CD4-positive, alpha-beta T cell (primary cell): ENCODE measurements around the gene CCDC110. TPM values are rescaled to one million over a fixed set of nuclear protein-coding genes. Genes with fewer than 3 reads are reported as not detected.

ENCODE experiments used
- ATAC-seq: fragments of 200-7000 bp; cut with Tn5 transposase; one replicate; pipeline ENCODE4 v1.10.0; 2022; ENCODE audit warnings: mild to moderate bottlenecking; ENCODE audit not compliant: poor library complexity
- CTCF ChIA-PET: fragments of 350-600 bp; sonication (Branson Sonifier 250); formaldehyde crosslinking; loops from one replicate; lab custom pipeline; 2021; ENCODE audit warnings: antibody characterized with exemption, inconsistent platforms; lab: Charles Lee
- POLR2A ChIA-PET: fragments of 350-600 bp; sonication (Branson Sonifier 250); formaldehyde crosslinking; loops from one replicate; lab custom pipeline; 2021; ENCODE audit warnings: antibody characterized with exemption, inconsistent platforms; lab: Charles Lee
- DNase-seq, 14 experiments: peaks; one replicate each; pipeline ENCODE4 v3.0.0-alpha.2; 2013 to 2020; ENCODE audit warnings: mixed read lengths in 2 of 14
- H3K27ac ChIP-seq, 2 donors: one replicate each; pipeline versions ENCODE4 v1.5.1 to v1.7.0; 2013; ENCODE audit warnings: low read length in 2 of 2, low read depth in 1 of 2, mild to moderate bottlenecking in 1 of 2
- H3K27me3 ChIP-seq, 2 experiments: 1 replicate in 1 of 2; 2 replicates in 1 of 2; pipeline versions ENCODE4 v1.6.1 to v1.7.0; 2013; ENCODE audit warnings: low read length in 2 of 2, control low read depth in 1 of 2, mild to moderate bottlenecking in 1 of 2, moderate library complexity in 1 of 2; ENCODE audit not compliant: insufficient read depth in 2 of 2, control insufficient read depth in 1 of 2
- H3K36me3 ChIP-seq: one replicate; pipeline ENCODE4 v1.6.1; 2013; ENCODE audit warnings: low read length, control low read depth; ENCODE audit not compliant: insufficient read depth
- H3K4me1 ChIP-seq: one replicate; pipeline ENCODE4 v1.6.1; 2013; ENCODE audit warnings: low read length, control low read depth; ENCODE audit not compliant: insufficient read depth
- H3K4me3 ChIP-seq: one replicate; pipeline ENCODE4 v1.5.1; 2013; ENCODE audit warnings: mild to moderate bottlenecking, low read length, moderate library complexity
- H3K9me3 ChIP-seq, 2 experiments: 1 replicate in 1 of 2; 2 replicates in 1 of 2; pipeline versions ENCODE4 v1.6.1 to v1.7.0; 2013; ENCODE audit warnings: low read length in 2 of 2, mild to moderate bottlenecking in 2 of 2, control low read depth in 1 of 2, moderate library complexity in 1 of 2; ENCODE audit not compliant: control insufficient read depth in 1 of 2, insufficient read depth in 1 of 2
- H3K27ac Mint-ChIP-seq: one replicate; pipeline ENCODE4 v1.8.0; 2020; ENCODE audit warnings: mixed read lengths
- H3K27me3 Mint-ChIP-seq: one replicate; pipeline ENCODE4 v1.8.0; 2021; ENCODE audit warnings: mixed read lengths
- H3K36me3 Mint-ChIP-seq: one replicate; pipeline ENCODE4 v1.8.0; 2021; ENCODE audit warnings: low read depth, mixed read lengths
- H3K4me1 Mint-ChIP-seq: one replicate; pipeline ENCODE4 v1.8.0; 2021; ENCODE audit warnings: low read depth, mixed read lengths
- H3K4me3 Mint-ChIP-seq: one replicate; pipeline ENCODE4 v1.8.0; 2020; ENCODE audit warnings: mild to moderate bottlenecking, mixed read lengths
- H3K9me3 Mint-ChIP-seq: one replicate; pipeline ENCODE4 v1.8.0; 2020; ENCODE audit warnings: mixed read lengths
- CTCF ChIP-seq: fragments of 200-600 bp; IDR thresholded peaks from one replicate; pipeline ENCODE4 v1.8.0; 2022; ENCODE audit warnings: antibody characterized with exemption, mild to moderate bottlenecking
- intact Hi-C, 2 experiments: fragments of 100-400 bp; cut with DNase I in 1 of 2; cut with micrococcal nuclease in 1 of 2; formaldehyde crosslinking; loops; one replicate each; pipeline versions ENCODE4 v1.15.1 to v1.9.0; 2023 to 2025; cut with DNase I, micrococcal nuclease
- total RNA-seq, 174 experiments: library from RNA in 2 of 174; stranded (reverse) in 2 of 174; gene quantifications; one replicate each; pipeline ENCODE4 v1.2.3 and lab custom pipeline; 2021 to 2026

Gene CCDC110
- total RNA-seq, 2 experiments from 2014 or later, result 0.34 to 0.36 TPM

GRCh38 chr4:185467101-185467500 is 4.4 kb downstream of the CCDC110 start:
- Histone ChIP-seq H3K4me3 (no peak overlapping the region), H3K27ac (no peak overlapping the region), H3K4me1 (peaks cover 15% of the 10 kb centered on the region), H3K27me3 (no peaks in the 10 kb centered on the region), H3K9me3 (no peaks in the 10 kb centered on the region), H3K36me3 (no peaks in the 10 kb centered on the region)
- no peak overlapping the region for H3K4me3 Mint-ChIP-seq
- H3K36me3 Mint-ChIP-seq, result no peaks in the 10 kb centered on the region
- ChIA-PET CTCF (no interaction called here), POLR2A (no interaction called here)
- ATAC-seq (no peak), DNase-seq (no peak)
- intact Hi-C loops, result loop anchor here in 1 of 2 experiments (5.0 kb wide), 3 partner anchors 645 to 1965 kb away; partner anchors contain the start of gene CENPU
- no peak for TF ChIP-seq CTCF
- H3K27ac Mint-ChIP-seq, result no peak overlapping the region
- H3K4me1 Mint-ChIP-seq, result peaks cover 18% of the 10 kb centered on the region
- no peaks in the 10 kb centered on the region for H3K27me3 Mint-ChIP-seq
- no peaks in the 10 kb centered on the region for H3K9me3 Mint-ChIP-seq

DNA sequence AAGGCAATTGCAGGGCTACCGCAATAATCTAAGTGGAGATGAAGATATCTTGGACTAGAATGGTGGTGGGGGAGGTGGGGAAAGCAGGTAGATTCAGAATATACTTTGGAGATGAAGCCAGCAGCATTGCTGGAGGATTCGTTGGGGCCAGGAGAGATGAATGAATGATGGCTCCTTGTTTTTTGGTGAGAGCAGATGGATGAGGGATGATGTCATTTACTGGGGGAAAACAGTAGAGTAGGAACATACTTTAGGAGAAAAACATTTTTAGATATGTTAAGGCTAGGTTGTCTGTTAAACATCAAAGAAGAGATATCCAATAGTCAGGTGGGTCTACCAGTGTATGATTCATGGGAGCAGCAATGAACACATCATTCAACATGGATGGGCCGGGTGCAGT is 5.8 kb downstream of the CCDC110 start:
- ATAC-seq, result no peak
- H3K9me3 Mint-ChIP-seq, result no peaks in the 10 kb centered on the region
- no peak overlapping the region for H3K4me3 Mint-ChIP-seq
- no peak overlapping the region for H3K4me3 ChIP-seq
- H3K36me3 ChIP-seq, result no peaks in the 10 kb centered on the region
- H3K4me1 ChIP-seq, result peaks cover 8% of the 10 kb centered on the region
- H3K4me1 Mint-ChIP-seq, result peaks cover 16% of the 10 kb centered on the region
- peaks cover 7% of the 10 kb centered on the region for H3K27me3 Mint-ChIP-seq
- intact Hi-C loops, result loop anchor here in 1 of 2 experiments (5.0 kb wide), 3 partner anchors 643 to 1963 kb away; partner anchors contain the start of gene CENPU
- TF ChIP-seq CTCF, result no peak
- no peak overlapping the region for H3K27ac ChIP-seq
- H3K27me3 ChIP-seq, result no peaks in the 10 kb centered on the region
- H3K36me3 Mint-ChIP-seq, result no peaks in the 10 kb centered on the region
- no peak for DNase-seq
- CTCF ChIA-PET, result no interaction called here
- H3K27ac Mint-ChIP-seq, result no peak overlapping the region
- no peaks in the 10 kb centered on the region for H3K9me3 ChIP-seq
- POLR2A ChIA-PET, result no interaction called here

DNA sequence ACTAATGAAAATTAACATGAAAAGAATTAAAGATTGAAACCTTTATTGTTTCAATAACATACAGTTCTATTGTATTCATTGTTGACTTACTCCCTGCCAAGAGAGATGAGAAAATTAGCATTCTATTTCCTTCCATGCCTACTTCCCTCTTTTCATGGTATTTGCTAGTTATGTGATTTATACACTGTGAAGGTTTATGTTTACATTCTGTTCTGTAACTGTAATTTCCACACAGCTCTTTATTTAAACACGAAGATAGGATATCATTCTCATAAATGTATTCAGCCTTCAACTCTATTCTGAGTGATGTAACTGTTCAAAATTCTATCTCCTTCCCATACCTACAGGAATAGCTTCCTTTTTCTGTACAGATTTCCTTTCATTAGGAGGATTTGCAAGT is 6.6 kb downstream of the CCDC110 start:
- H3K27ac ChIP-seq, result no peak overlapping the region
- intact Hi-C loops, result loop anchor here in 1 of 2 experiments (5.0 kb wide), 3 partner anchors 643 to 1963 kb away; partner anchors contain the start of gene CENPU
- ATAC-seq (no peak), DNase-seq (no peak)
- ChIA-PET POLR2A (no interaction called here), CTCF (no interaction called here)
- H3K27me3 ChIP-seq, result no peaks in the 10 kb centered on the region
- Mint-ChIP-seq H3K27me3 (peaks cover 15% of the 10 kb centered on the region), H3K4me1 (peaks cover 10% of the 10 kb centered on the region), H3K9me3 (no peaks in the 10 kb centered on the region), H3K36me3 (no peaks in the 10 kb centered on the region), H3K4me3 (no peak overlapping the region), H3K27ac (no peak overlapping the region)
- TF ChIP-seq CTCF, result no peak
- H3K4me1 ChIP-seq, result peaks cover 3% of the 10 kb centered on the region
- no peak overlapping the region for H3K4me3 ChIP-seq
- no peaks in the 10 kb centered on the region for H3K9me3 ChIP-seq
- no peaks in the 10 kb centered on the region for H3K36me3 ChIP-seq
